GM12872 (cell line): Measurements from ENCODE around the gene KCNK15.
A peak's percentile ranks its signal among the peaks of the same experiment; 100 is the strongest.

Experiments used
- CTCF ChIP-seq: IDR thresholded peaks from 3 replicates; pipeline ENCODE4 v1.5.1; 2011; ENCODE audit warnings: low read depth, mild to moderate bottlenecking, low read length, moderate library complexity; ENCODE audit not compliant: insufficient read depth

KCNK15 gene

GRCh38 chr20:44717986-44718385 lies 27.7 kb upstream of the KCNK15 start:
- peak; percentile 50 for TF ChIP-seq CTCF

- no peak for TF ChIP-seq CTCF
Observed at GRCh38 chr20:44719841-44720240, 25.8 kb upstream of the KCNK15 start.

- no peak for TF ChIP-seq CTCF
Observed at GRCh38 chr20:44720621-44720996, 25.1 kb upstream of the KCNK15 start.

GRCh38 chr20:44720997-44721784 lies 24.5 kb upstream of the KCNK15 start:
- no peak for TF ChIP-seq CTCF

DNA sequence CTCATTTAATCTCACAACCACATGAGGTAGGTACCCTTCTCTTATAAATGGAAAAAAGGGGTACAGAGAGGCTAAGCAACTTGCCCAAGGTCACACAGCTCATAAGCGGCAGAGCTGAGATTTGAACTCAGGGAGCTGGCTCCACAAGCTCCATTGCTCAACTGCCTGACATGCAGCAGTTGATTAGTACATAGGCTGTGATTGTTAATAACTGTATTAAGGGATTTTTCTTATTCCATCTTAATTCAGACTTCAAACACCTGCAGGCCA lies 23.9 kb upstream of the KCNK15 start:
- no peak for TF ChIP-seq CTCF

GRCh38 chr20:44722990-44723389 lies 22.7 kb upstream of the KCNK15 start:
- no peak for TF ChIP-seq CTCF

- TF ChIP-seq CTCF, result no peak
Observed at GRCh38 chr20:44723391-44723790, 22.3 kb upstream of the KCNK15 start.
